Memory B cell (primary cell): ENCODE data around the gene POLR1C.
"Not testable (repeated sequence)": the region's sequence is repeated elsewhere in the genome, so short reads cannot be mapped to it uniquely, and the experiment has no call there.

Source experiments
- ATAC-seq: fragments of 150-1000 bp; cut with Tn5 transposase; 2 replicates; pipeline ENCODE4 v1.10.0; 2021; ENCODE audit warnings: low read depth, mild to moderate bottlenecking, moderate library complexity
- DNase-seq, 2 donors: peaks; one replicate each; pipeline ENCODE4 v3.0.0; 2022; ENCODE audit warnings: low spot score in 2 of 2
- H3K27ac Mint-ChIP-seq: one replicate; pipeline ENCODE4 v1.8.0; 2022; ENCODE audit warnings: mild to moderate bottlenecking, moderate library complexity, mixed read lengths
- H3K27me3 Mint-ChIP-seq: one replicate; pipeline ENCODE4 v1.8.0; 2022; ENCODE audit warnings: mixed read lengths
- H3K36me3 Mint-ChIP-seq: one replicate; pipeline ENCODE4 v1.8.0; 2022; ENCODE audit warnings: mild to moderate bottlenecking, mixed read lengths
- H3K4me1 Mint-ChIP-seq: one replicate; pipeline ENCODE4 v1.8.0; 2022; ENCODE audit warnings: mixed read lengths
- H3K4me3 Mint-ChIP-seq: one replicate; pipeline ENCODE4 v1.8.0; 2022; ENCODE audit warnings: mild to moderate bottlenecking, moderate library complexity, mixed read lengths
- H3K9me3 Mint-ChIP-seq: one replicate; pipeline ENCODE4 v1.8.0; 2022; ENCODE audit warnings: mixed read lengths

POLR1C gene

GRCh38 chr6:43509984-43510826, 6.7 kb upstream of the POLR1C start, which contains the start of gene LRRC73:
Gene LRRC73, minus strand, starts transcription at chr6:43510346. Its CDS starts 561 bp downstream, at chr6:43509785.
- Mint-ChIP-seq H3K4me1 (peaks cover 20% of the 10 kb centered on the region), H3K27me3 (peaks cover 8% of the 10 kb centered on the region), H3K36me3 (peaks cover 13% of the 10 kb centered on the region), H3K9me3 (no peaks in the 10 kb centered on the region), H3K27ac (peak within 1 kb of the TSS; percentile 68), H3K4me3 (peak within 1 kb of the TSS; percentile 86)
- DNase-seq (peak; percentile 76 to 93), ATAC-seq (peak; percentile 83)

DNA sequence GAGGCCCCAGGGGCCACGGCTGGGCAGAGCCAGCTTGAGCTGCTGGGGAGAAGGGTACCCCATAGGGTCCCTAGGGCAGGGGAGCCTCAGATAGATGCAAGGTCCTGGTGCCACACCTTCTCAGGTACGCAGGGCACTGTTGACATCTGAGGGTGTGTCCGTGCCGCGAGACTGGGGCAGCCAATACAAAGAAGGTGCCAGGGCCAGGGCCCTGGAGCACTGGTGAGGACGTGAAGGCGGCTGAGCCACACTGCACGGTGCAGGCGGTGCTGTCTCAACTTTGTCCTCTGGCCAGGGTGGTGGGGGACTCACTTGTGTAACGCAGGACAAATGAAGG, 6.1 kb upstream of the POLR1C start:
- H3K36me3 Mint-ChIP-seq: peaks cover 15% of the 10 kb centered on the region
- peak overlapping the region; percentile 68 for H3K27ac Mint-ChIP-seq
- no peak for DNase-seq

DNA sequence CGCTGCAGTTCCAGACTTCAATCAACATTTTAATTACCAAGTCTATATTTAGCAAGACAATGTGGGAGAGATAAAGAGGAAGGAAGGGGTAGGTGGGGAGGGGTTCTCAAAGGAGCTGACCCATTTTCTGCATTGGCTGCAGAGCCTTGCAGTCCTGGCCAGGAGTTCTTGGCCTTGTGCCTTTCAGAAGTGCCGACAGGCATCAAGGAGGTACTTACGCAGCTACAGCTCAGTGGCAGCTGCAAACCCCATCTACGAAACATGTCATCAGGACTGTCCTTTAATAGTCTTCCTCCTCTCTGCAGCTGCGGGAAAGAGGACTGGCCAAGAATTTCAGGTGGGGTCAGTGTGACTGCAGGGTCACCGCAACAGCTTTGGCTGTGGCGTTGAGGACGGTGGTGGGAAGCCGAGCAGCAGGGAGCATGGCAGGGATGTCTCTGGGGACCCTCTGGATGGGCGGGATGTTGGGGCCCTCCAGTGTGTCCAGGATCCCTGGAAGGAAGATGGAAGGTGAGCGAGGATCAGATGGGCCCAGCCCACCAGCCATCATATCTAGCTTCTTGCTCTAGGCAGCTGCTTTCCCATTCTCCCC, 5.0 kb upstream of the POLR1C start:
- Mint-ChIP-seq H3K27ac (peak overlapping the region; percentile 37), H3K9me3 (no peaks in the 10 kb centered on the region), H3K4me1 (peaks cover 30% of the 10 kb centered on the region), H3K27me3 (peaks cover 8% of the 10 kb centered on the region), H3K4me3 (no peak overlapping the region), H3K36me3 (peaks cover 17% of the 10 kb centered on the region)
- no peak for DNase-seq
- no peak for ATAC-seq

More for the DNA sequence above, 6.1 kb upstream of the POLR1C start:
- H3K4me3 Mint-ChIP-seq: peak overlapping the region; percentile 78
- no peak for ATAC-seq
- peaks cover 8% of the 10 kb centered on the region for H3K27me3 Mint-ChIP-seq
- no peaks in the 10 kb centered on the region for H3K9me3 Mint-ChIP-seq
- H3K4me1 Mint-ChIP-seq: peaks cover 24% of the 10 kb centered on the region

DNA sequence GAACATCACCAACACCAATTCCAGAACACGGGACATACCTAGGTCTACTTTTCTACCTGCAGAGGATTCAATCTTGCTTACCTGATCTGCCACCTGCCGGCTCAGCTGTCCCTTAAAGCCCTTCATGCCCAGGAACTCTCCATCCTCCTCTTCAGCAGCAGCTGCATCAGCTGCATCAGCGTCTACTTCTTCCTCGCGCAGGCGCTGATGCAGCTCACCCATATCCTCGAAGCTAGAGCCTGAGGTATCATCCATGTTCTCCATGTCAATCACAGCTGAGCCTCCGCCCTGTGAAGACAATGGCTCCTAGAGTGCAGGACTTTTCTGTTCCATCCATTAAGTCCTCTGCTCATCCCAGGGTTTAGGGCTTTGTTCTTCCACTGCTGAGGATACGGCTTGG, 1.1 kb upstream of the POLR1C start:
- Mint-ChIP-seq H3K27me3 (no peaks in the 10 kb centered on the region), H3K4me1 (peaks cover 19% of the 10 kb centered on the region), H3K27ac (no peak overlapping the region), H3K9me3 (no peaks in the 10 kb centered on the region), H3K4me3 (no peak overlapping the region), H3K36me3 (peaks cover 19% of the 10 kb centered on the region)
- DNase-seq (no peak), ATAC-seq (no peak)

GRCh38 chr6:43516367-43516696, 557 bp upstream of the POLR1C start:
- peaks cover 19% of the 10 kb centered on the region for H3K4me1 Mint-ChIP-seq
- DNase-seq (no peak), ATAC-seq (peak; percentile 3)
- H3K36me3 Mint-ChIP-seq: peaks cover 19% of the 10 kb centered on the region
- H3K27ac Mint-ChIP-seq: no peak overlapping the region
- no peak overlapping the region for H3K4me3 Mint-ChIP-seq
- H3K27me3 Mint-ChIP-seq: no peaks in the 10 kb centered on the region
- H3K9me3 Mint-ChIP-seq: no peaks in the 10 kb centered on the region

DNA sequence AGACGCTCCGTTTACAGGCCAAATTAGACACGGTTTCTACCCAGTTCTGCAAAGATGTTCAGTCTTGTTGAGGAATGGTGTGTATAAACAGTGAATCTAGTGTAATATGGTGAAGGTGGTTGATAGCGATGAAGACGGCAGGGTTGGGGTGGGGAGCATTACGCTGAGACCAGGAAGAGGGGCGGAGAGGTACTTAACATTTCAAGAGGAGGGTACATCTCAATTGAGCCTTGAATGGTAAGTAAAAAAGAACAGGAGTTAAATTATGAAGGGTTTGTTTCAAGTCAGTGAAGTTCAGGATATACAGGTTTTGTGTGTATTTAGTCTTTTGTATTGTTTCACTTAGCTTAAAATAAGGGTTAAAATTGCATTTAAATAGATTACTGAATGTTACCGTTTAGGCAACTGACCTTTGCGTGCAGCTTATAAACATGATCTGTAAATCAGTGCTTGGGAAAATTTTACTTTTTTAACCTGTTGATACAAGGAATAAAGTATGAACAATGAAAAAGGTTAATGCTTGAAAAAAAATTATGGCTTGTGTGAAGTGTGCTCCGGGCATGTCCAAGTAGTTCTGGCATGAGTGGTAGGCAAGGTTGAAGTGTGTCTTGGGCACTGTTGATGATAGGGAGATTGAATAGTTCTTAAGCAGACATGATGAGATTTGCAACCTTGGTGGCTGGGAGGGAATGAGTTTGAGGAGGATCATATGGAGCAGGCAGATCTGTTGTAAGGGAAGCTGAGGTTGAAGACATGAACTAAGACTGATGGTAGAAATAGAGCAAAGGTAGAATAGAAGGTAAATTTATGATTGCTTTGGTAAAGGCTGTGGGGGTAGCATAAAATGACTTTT, 842 bp downstream of the POLR1C start:
- no peaks in the 10 kb centered on the region for H3K9me3 Mint-ChIP-seq
- peaks cover 16% of the 10 kb centered on the region for H3K4me1 Mint-ChIP-seq
- ATAC-seq (no peak), DNase-seq (no peak)
- H3K27me3 Mint-ChIP-seq: no peaks in the 10 kb centered on the region
- H3K27ac Mint-ChIP-seq: no peak overlapping the region
- H3K36me3 Mint-ChIP-seq: peaks cover 16% of the 10 kb centered on the region
- no peak overlapping the region for H3K4me3 Mint-ChIP-seq

GRCh38 chr6:43520097-43520496, 3.2 kb downstream of the POLR1C start:
- H3K27ac Mint-ChIP-seq: no peak overlapping the region
- no peak for ATAC-seq
- H3K9me3 Mint-ChIP-seq: no peaks in the 10 kb centered on the region

DNA sequence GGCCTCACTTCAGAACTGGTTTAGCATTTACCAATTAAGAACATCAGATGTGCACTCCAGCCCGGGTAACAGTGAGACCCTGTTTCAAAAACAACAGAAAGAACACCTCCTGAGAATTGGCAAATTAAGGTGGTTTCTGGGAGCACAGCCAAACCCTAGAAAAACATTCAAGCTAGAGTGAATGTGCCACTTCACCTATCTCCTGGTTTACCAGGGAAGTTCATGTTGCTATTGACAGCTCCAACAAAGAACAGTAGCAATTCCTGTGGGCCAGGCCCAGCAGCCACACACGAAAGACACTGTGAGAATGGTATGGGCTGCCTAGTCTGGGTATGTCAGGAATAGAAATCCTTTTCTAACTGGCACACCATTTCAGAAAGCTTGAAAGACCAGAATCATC, 4.9 kb downstream of the POLR1C start:
- Mint-ChIP-seq H3K4me3 (no peak overlapping the region), H3K9me3 (no peaks in the 10 kb centered on the region), H3K27ac (no peak overlapping the region), H3K4me1 (no peaks in the 10 kb centered on the region), H3K27me3 (no peaks in the 10 kb centered on the region), H3K36me3 (peaks cover 17% of the 10 kb centered on the region)
- ATAC-seq (no peak), DNase-seq (no peak)

More at GRCh38 chr6:43520097-43520496, 3.2 kb downstream of the POLR1C start:
- Mint-ChIP-seq H3K4me1 (peaks cover 11% of the 10 kb centered on the region), H3K36me3 (peaks cover 14% of the 10 kb centered on the region), H3K27me3 (no peaks in the 10 kb centered on the region), H3K4me3 (no peak overlapping the region)
- DNase-seq: no peak

GRCh38 chr6:43522547-43523261, 5.8 kb downstream of the POLR1C start:
- no peak overlapping the region for H3K27ac Mint-ChIP-seq
- no peak for ATAC-seq
- no peak for DNase-seq
- H3K4me1 Mint-ChIP-seq: no peaks in the 10 kb centered on the region
- H3K27me3 Mint-ChIP-seq: no peaks in the 10 kb centered on the region
- H3K36me3 Mint-ChIP-seq: peaks cover 21% of the 10 kb centered on the region
- H3K9me3 Mint-ChIP-seq: no peaks in the 10 kb centered on the region
- no peak overlapping the region for H3K4me3 Mint-ChIP-seq

DNA sequence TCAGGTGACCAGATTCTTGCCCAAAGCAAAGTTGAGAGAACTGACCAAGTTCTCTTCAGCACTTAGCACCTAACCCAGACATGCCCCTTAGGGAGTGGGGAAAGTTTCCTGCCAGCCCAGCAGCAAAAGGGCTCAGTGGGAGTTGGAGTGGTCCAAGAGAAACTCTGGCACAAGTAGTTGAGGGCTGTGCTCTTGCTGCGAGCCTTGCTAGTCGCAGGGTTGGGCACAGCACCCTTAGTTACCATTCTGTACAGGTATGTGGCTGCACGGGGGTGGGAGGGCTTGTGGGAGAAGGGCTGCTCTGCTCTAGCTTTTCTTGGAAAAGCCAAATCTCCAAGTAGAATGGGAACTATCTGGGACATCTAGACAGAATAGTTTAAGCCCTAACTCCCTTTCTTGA, 6.4 kb downstream of the POLR1C start:
- DNase-seq (no peak), ATAC-seq (no peak)
- Mint-ChIP-seq H3K27ac (no peak overlapping the region), H3K27me3 (no peaks in the 10 kb centered on the region), H3K4me3 (no peak overlapping the region), H3K9me3 (no peaks in the 10 kb centered on the region), H3K36me3 (peaks cover 22% of the 10 kb centered on the region), H3K4me1 (no peaks in the 10 kb centered on the region)

- Mint-ChIP-seq H3K27ac (no peak overlapping the region), H3K27me3 (no peaks in the 10 kb centered on the region), H3K36me3 (peaks cover 22% of the 10 kb centered on the region), H3K4me3 (no peak overlapping the region), H3K4me1 (no peaks in the 10 kb centered on the region), H3K9me3 (no peaks in the 10 kb centered on the region)
- ATAC-seq (no peak), DNase-seq (no peak)
Measured at GRCh38 chr6:43524483-43524961, 7.6 kb downstream of the POLR1C start.

DNA sequence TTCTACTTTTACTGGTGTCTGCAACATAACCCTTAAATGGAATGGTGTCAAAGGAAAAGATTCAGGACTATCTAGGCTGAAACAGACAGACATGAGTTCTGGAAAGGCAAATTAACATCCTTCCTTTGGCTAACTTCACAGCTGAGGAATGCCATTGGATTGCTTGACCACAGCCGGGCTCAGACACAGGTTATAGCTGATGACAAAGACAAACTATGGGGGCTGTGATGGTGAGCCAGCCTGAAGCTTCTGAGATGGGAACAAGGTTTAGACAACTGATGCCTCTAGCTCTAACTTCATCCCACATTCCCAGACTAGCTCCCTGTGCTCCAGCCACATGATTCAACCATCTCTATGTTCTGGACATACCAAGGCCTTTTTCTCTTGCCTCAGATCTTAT, 15.3 kb downstream of the POLR1C start:
- H3K4me3 Mint-ChIP-seq: no peak overlapping the region
- no peaks in the 10 kb centered on the region for H3K4me1 Mint-ChIP-seq
- H3K9me3 Mint-ChIP-seq: no peaks in the 10 kb centered on the region
- ATAC-seq (no peak), DNase-seq (no peak)
- no peak overlapping the region for H3K27ac Mint-ChIP-seq
- H3K36me3 Mint-ChIP-seq: peaks cover 20% of the 10 kb centered on the region
- no peaks in the 10 kb centered on the region for H3K27me3 Mint-ChIP-seq

GRCh38 chr6:43538986-43539385, 22.1 kb downstream of the POLR1C start:
- H3K4me1 Mint-ChIP-seq, H3K9me3 Mint-ChIP-seq, DNase-seq, H3K4me3 Mint-ChIP-seq, ATAC-seq, H3K27ac Mint-ChIP-seq, H3K27me3 Mint-ChIP-seq: not testable (repeated sequence)
- H3K36me3 Mint-ChIP-seq: peaks cover 16% of the 10 kb centered on the region
